Effector memory CD8-positive, alpha-beta T cell (primary cell): ENCODE measurements around the gene C2orf81.
"Not testable (repeated sequence)": the region's sequence is repeated elsewhere in the genome, so short reads cannot be mapped to it uniquely, and the experiment has no call there.

Experiments used
- ATAC-seq: fragments of 150-1000 bp; cut with Tn5 transposase; replicated peaks from 2 replicates; pipeline ENCODE4 v1.10.0; 2021; ENCODE audit warnings: mild to moderate bottlenecking, moderate library complexity
- DNase-seq, 3 experiments: peaks; one replicate each; pipeline ENCODE4 v3.0.0; 2021
- H3K27ac Mint-ChIP-seq, 2 donors: one replicate each; pipeline ENCODE4 v1.8.0; 2022; ENCODE audit warnings: mild to moderate bottlenecking in 2 of 2, mixed read lengths in 2 of 2, moderate library complexity in 2 of 2
- H3K27me3 Mint-ChIP-seq, 2 donors: one replicate each; pipeline ENCODE4 v1.8.0; 2022; ENCODE audit warnings: mixed read lengths in 2 of 2
- H3K36me3 Mint-ChIP-seq: one replicate; pipeline ENCODE4 v1.8.0; 2022; ENCODE audit warnings: mild to moderate bottlenecking, moderate library complexity, mixed read lengths; ENCODE audit not compliant: insufficient read depth
- H3K4me1 Mint-ChIP-seq, 2 donors: one replicate each; pipeline ENCODE4 v1.8.0; 2022; ENCODE audit warnings: low read depth in 2 of 2, mixed read lengths in 2 of 2
- H3K4me3 Mint-ChIP-seq, 2 donors: one replicate each; pipeline ENCODE4 v1.8.0; 2022; ENCODE audit warnings: mild to moderate bottlenecking in 2 of 2, mixed read lengths in 2 of 2, moderate library complexity in 2 of 2
- H3K9me3 Mint-ChIP-seq, 2 donors: one replicate each; pipeline ENCODE4 v1.8.0; 2022; ENCODE audit warnings: mixed read lengths in 2 of 2
- total RNA-seq, 9 experiments: gene quantifications; one replicate each; lab custom pipeline; 2026; lab: John Stamatoyannopoulos, UW

Gene C2orf81
- 0 to 0.87 (median 0.06) reads per million in 9 experiments for total RNA-seq

GRCh38 chr2:74421221-74421870 is at the start of gene C2orf81, which contains the start of gene WDR54:
Gene C2orf81 (minus strand): TSS chr2:74421619. CDS start chr2:74421560, 59 bp downstream.
Gene WDR54 (plus strand): TSS chr2:74421730. CDS start chr2:74422154, 424 bp downstream.
- Mint-ChIP-seq H3K27me3 (no peaks in the 10 kb centered on the region), H3K4me3 (peak within 1 kb of the TSS; percentile 95 to 100), H3K9me3 (no peaks in the 10 kb centered on the region), H3K27ac (peak within 1 kb of the TSS; percentile 95 to 98), H3K36me3 (peaks cover 21% of the 10 kb centered on the region), H3K4me1 (peaks cover 19 to 25% of the 10 kb centered on the region in 2 donors)
- peak; percentile 92 for ATAC-seq
- DNase-seq: peak; percentile 94 to 96 (median 94)

- not testable (repeated sequence) for H3K9me3 Mint-ChIP-seq, ATAC-seq
- peak overlapping the region; percentile 36 to 65 for H3K4me3 Mint-ChIP-seq
Measured at GRCh38 chr2:74470742-74471141, 49.3 kb upstream of the C2orf81 start.

GRCh38 chr2:74464406-74464805 is 43.0 kb upstream of the C2orf81 start:
- no peak for DNase-seq
- H3K9me3 Mint-ChIP-seq: no peaks in the 10 kb centered on the region

More at GRCh38 chr2:74470742-74471141, 49.3 kb upstream of the C2orf81 start:
- Mint-ChIP-seq H3K27ac (peak overlapping the region; percentile 62 to 84), H3K4me1 (peaks cover 18 to 19% of the 10 kb centered on the region in 2 donors), H3K36me3 (peaks cover 40% of the 10 kb centered on the region)
- DNase-seq, H3K27me3 Mint-ChIP-seq: not testable (repeated sequence)

GRCh38 chr2:74462786-74463105 is 41.3 kb upstream of the C2orf81 start:
- Mint-ChIP-seq H3K4me3 (peak overlapping the region in 1 of 2 donors; percentile 97), H3K27ac (peak overlapping the region; percentile 62 to 73), H3K9me3 (no peaks in the 10 kb centered on the region), H3K4me1 (peaks cover 18 to 36% of the 10 kb centered on the region in 2 donors), H3K27me3 (no peaks in the 10 kb centered on the region), H3K36me3 (peaks cover 54% of the 10 kb centered on the region)
- ATAC-seq (no peak), DNase-seq (no peak)

More at GRCh38 chr2:74464406-74464805, 43.0 kb upstream of the C2orf81 start:
- ATAC-seq: no peak
- Mint-ChIP-seq H3K4me3 (peak overlapping the region; percentile 97 to 99), H3K36me3 (peaks cover 41% of the 10 kb centered on the region), H3K27ac (peak overlapping the region; percentile 99), H3K27me3 (no peaks in the 10 kb centered on the region), H3K4me1 (peaks cover 13 to 26% of the 10 kb centered on the region in 2 donors)

- H3K27ac Mint-ChIP-seq: peak overlapping the region; percentile 62 to 73
- H3K4me1 Mint-ChIP-seq: peaks cover 19 to 40% of the 10 kb centered on the region in 2 donors
- peaks cover 60% of the 10 kb centered on the region for H3K36me3 Mint-ChIP-seq
- H3K27me3 Mint-ChIP-seq: no peaks in the 10 kb centered on the region
- ATAC-seq: no peak
- H3K4me3 Mint-ChIP-seq: peak overlapping the region in 1 of 2 donors; percentile 97
- no peaks in the 10 kb centered on the region for H3K9me3 Mint-ChIP-seq
- DNase-seq: no peak
Measured at GRCh38 chr2:74462054-74462785, 40.8 kb upstream of the C2orf81 start.

- peaks cover 27 to 46% of the 10 kb centered on the region in 2 donors for H3K4me1 Mint-ChIP-seq
- ATAC-seq (no peak), DNase-seq (no peak)
- H3K27ac Mint-ChIP-seq: peak overlapping the region in 1 of 2 donors; percentile 35
- H3K36me3 Mint-ChIP-seq: peaks cover 64% of the 10 kb centered on the region
- H3K27me3 Mint-ChIP-seq: no peaks in the 10 kb centered on the region
- H3K9me3 Mint-ChIP-seq: no peaks in the 10 kb centered on the region
- H3K4me3 Mint-ChIP-seq: no peak overlapping the region
Measured at GRCh38 chr2:74461187-74462053, 40.0 kb upstream of the C2orf81 start.

GRCh38 chr2:74460187-74460586 is 38.8 kb upstream of the C2orf81 start:
- DNase-seq, ATAC-seq, H3K9me3 Mint-ChIP-seq, H3K27me3 Mint-ChIP-seq: not testable (repeated sequence)
- peak overlapping the region; percentile 96 to 98 for H3K4me3 Mint-ChIP-seq
- H3K36me3 Mint-ChIP-seq: peaks cover 62% of the 10 kb centered on the region
- H3K4me1 Mint-ChIP-seq: peaks cover 34 to 53% of the 10 kb centered on the region in 2 donors
- H3K27ac Mint-ChIP-seq: peak overlapping the region; percentile 46 to 49

- peaks cover 65% of the 10 kb centered on the region for H3K36me3 Mint-ChIP-seq
- DNase-seq, ATAC-seq, H3K9me3 Mint-ChIP-seq, H3K27me3 Mint-ChIP-seq: not testable (repeated sequence)
- peak overlapping the region; percentile 96 to 98 for H3K4me3 Mint-ChIP-seq
- H3K27ac Mint-ChIP-seq: peak overlapping the region; percentile 46 to 100
- H3K4me1 Mint-ChIP-seq: peaks cover 40 to 57% of the 10 kb centered on the region in 2 donors
Measured at GRCh38 chr2:74459503-74460118, 38.2 kb upstream of the C2orf81 start.

- H3K9me3 Mint-ChIP-seq: no peaks in the 10 kb centered on the region
- peaks cover 45 to 60% of the 10 kb centered on the region in 2 donors for H3K4me1 Mint-ChIP-seq
- peak overlapping the region; percentile 99 to 100 for H3K27ac Mint-ChIP-seq
- no peak for ATAC-seq
- no peaks in the 10 kb centered on the region for H3K27me3 Mint-ChIP-seq
- no peak for DNase-seq
- H3K36me3 Mint-ChIP-seq: peaks cover 61% of the 10 kb centered on the region
- H3K4me3 Mint-ChIP-seq: peak overlapping the region; percentile 96 to 98
Measured at GRCh38 chr2:74458938-74459363, 37.5 kb upstream of the C2orf81 start.

- Mint-ChIP-seq H3K9me3 (no peaks in the 10 kb centered on the region), H3K27ac (peak within 1 kb of the TSS; percentile 99 to 100), H3K36me3 (peaks cover 57% of the 10 kb centered on the region), H3K4me1 (peaks cover 45 to 59% of the 10 kb centered on the region in 2 donors), H3K4me3 (peak within 1 kb of the TSS; percentile 96 to 98), H3K27me3 (no peaks in the 10 kb centered on the region)
- ATAC-seq (peak; percentile 77), DNase-seq (peak; percentile 97 to 98 (median 98))
Measured at GRCh38 chr2:74458132-74458937, 36.9 kb upstream of the C2orf81 start, which contains the start of gene WBP1. Gene WBP1 (plus strand): TSS chr2:74458438. CDS start chr2:74458603, 165 bp downstream.

- H3K27ac Mint-ChIP-seq: peak overlapping the region; percentile 99 to 100
- H3K4me1 Mint-ChIP-seq: peaks cover 45 to 64% of the 10 kb centered on the region in 2 donors
- H3K36me3 Mint-ChIP-seq: peaks cover 54% of the 10 kb centered on the region
Measured at GRCh38 chr2:74457549-74458131, 36.2 kb upstream of the C2orf81 start.

More at GRCh38 chr2:74457549-74458131, 36.2 kb upstream of the C2orf81 start:
- DNase-seq (peak; percentile 80 to 82 (median 82)), ATAC-seq (peak; percentile 58)
- H3K4me3 Mint-ChIP-seq: peak overlapping the region; percentile 96 to 98
- no peaks in the 10 kb centered on the region for H3K27me3 Mint-ChIP-seq
- H3K9me3 Mint-ChIP-seq: no peaks in the 10 kb centered on the region
